HG03558 (cell line): ENCODE measurements around the gene DES.

Experiments used
- ATAC-seq: cut with Tn5 transposase; IDR thresholded peaks from one replicate; pipeline ENCODE4 v1.9.1; 2021; ENCODE audit warnings: moderate number of reproducible peaks; ENCODE audit not compliant: unreplicated experiment; ENCODE audit errors: extremely low read depth

Gene DES

GRCh38 chr2:219419012-219419324, 791 bp downstream of the DES start:
- ATAC-seq: no peak

- ATAC-seq: no peak
These were observed 1.4 kb downstream of the DES start for GRCh38 chr2:219419331-219420197.

GRCh38 chr2:219420687-219421086, 2.5 kb downstream of the DES start:
- no peak for ATAC-seq

GRCh38 chr2:219421323-219421722, 3.1 kb downstream of the DES start:
- no peak for ATAC-seq

- ATAC-seq: no peak
These were observed 4.9 kb downstream of the DES start for GRCh38 chr2:219422952-219423534.

GRCh38 chr2:219423652-219424377, 5.6 kb downstream of the DES start:
- no peak for ATAC-seq

- no peak for ATAC-seq
These were observed 7.3 kb downstream of the DES start for GRCh38 chr2:219425238-219426067.

GRCh38 chr2:219426068-219426443, 7.9 kb downstream of the DES start:
- ATAC-seq: no peak

GRCh38 chr2:219426534-219427136, 8.5 kb downstream of the DES start:
- ATAC-seq: no peak

- no peak for ATAC-seq
These were observed 10.3 kb downstream of the DES start for GRCh38 chr2:219428469-219428868.

- ATAC-seq: no peak
These were observed 11.9 kb downstream of the DES start for GRCh38 chr2:219429958-219430606.

GRCh38 chr2:219430633-219431615, 12.7 kb downstream of the DES start:
- no peak for ATAC-seq

- no peak for ATAC-seq
These were observed 15.7 kb downstream of the DES start for GRCh38 chr2:219433666-219434467.

- ATAC-seq: no peak
These were observed 16.2 kb downstream of the DES start for GRCh38 chr2:219434468-219434717.

GRCh38 chr2:219434718-219435525, 16.7 kb downstream of the DES start, which contains the start of gene SPEG:
Gene SPEG, plus strand, starts transcription at chr2:219434843. Its CDS starts 135 bp downstream, at chr2:219434978.
- ATAC-seq: no peak

GRCh38 chr2:219435701-219436100, 17.5 kb downstream of the DES start:
- ATAC-seq: no peak

- ATAC-seq: no peak
These were observed 18.3 kb downstream of the DES start for GRCh38 chr2:219436491-219436890.
